Measurements from ENCODE around the gene IGFN1.

IGFN1 gene

GRCh38 chr1:201269281-201269680, 78.7 kb downstream of the IGFN1 start:
- no peaks in the 10 kb centered on the region for H3K4me1 ChIP-seq (ENCODE audit: control insufficient read depth, low read length)
- H3K79me2 ChIP-seq (ENCODE audit: control insufficient read depth, low read length): no peaks in the 10 kb centered on the region
- no peaks in the 10 kb centered on the region for H3K9me3 ChIP-seq (ENCODE audit: control insufficient read depth, insufficient read depth, low read length)
- H3K36me3 ChIP-seq (ENCODE audit: control insufficient read depth, low read length): no peaks in the 10 kb centered on the region
- H3F3A ChIP-seq (ENCODE audit: control insufficient read depth, insufficient read depth): no peaks in the 10 kb centered on the region
- H4K20me1 ChIP-seq (ENCODE audit: control insufficient read depth, insufficient read depth, low read depth, low read length): no peaks in the 10 kb centered on the region
- H3K4me2 ChIP-seq (ENCODE audit: low read length): no peak overlapping the region
- TF ChIP-seq CTCF (IDR thresholded peaks at IDR 0.05; ENCODE audit: low read depth, low read length, poor library complexity, severe bottlenecking) (no peak), EZH2phosphoT487 (IDR thresholded peaks at IDR 0.05; ENCODE audit: borderline replicate concordance, low read length) (no peak)
- no peaks in the 10 kb centered on the region for H3K9me2 ChIP-seq (replicated peaks; ENCODE audit: control insufficient read depth, low read length)
- no peak overlapping the region for H3K4me3 ChIP-seq (ENCODE audit: low read length)
- H3K27me3 ChIP-seq (ENCODE audit: control insufficient read depth, low read length): peaks cover 18% of the 10 kb centered on the region
- H3K27ac ChIP-seq (ENCODE audit: low read depth, low read length): no peak overlapping the region

DNA sequence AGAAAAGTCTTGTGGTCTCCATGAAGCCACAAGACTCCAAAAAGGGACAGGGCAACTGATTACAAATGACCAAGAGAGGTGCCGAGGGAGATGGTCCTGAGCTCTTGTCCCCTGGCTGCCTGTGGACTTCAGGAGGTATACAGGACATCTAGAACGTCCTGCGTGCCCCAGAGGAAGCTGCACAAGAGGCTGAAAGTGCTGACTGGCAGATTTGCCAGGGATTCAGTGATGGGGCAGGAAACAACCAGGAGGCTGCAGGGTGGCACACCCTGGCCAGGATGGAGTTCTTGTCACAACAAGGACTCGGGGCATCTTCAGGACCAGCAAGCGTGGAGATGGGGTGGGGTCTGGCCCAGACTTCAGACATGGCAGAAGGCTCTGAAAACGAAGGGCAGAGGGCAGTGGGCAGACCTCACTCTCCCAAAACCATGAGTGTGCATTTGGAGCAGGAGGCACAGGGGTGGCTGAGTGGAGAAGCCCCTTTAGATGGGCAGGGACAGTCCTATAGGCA, 79.3 kb downstream of the IGFN1 start:
- Histone ChIP-seq H3F3A (ENCODE audit: control insufficient read depth, insufficient read depth) (no peaks in the 10 kb centered on the region), H3K27ac (ENCODE audit: low read depth, low read length) (no peak overlapping the region), H3K27me3 (ENCODE audit: control insufficient read depth, low read length) (peaks cover 18% of the 10 kb centered on the region), H3K4me2 (ENCODE audit: low read length) (no peak overlapping the region), H3K79me2 (ENCODE audit: control insufficient read depth, low read length) (no peaks in the 10 kb centered on the region), H3K4me1 (ENCODE audit: control insufficient read depth, low read length) (no peaks in the 10 kb centered on the region), H4K20me1 (ENCODE audit: control insufficient read depth, insufficient read depth, low read depth, low read length) (no peaks in the 10 kb centered on the region), H3K9me2 (replicated peaks; ENCODE audit: control insufficient read depth, low read length) (no peaks in the 10 kb centered on the region), H3K36me3 (ENCODE audit: control insufficient read depth, low read length) (no peaks in the 10 kb centered on the region), H3K4me3 (ENCODE audit: low read length) (no peak overlapping the region), H3K9me3 (ENCODE audit: control insufficient read depth, insufficient read depth, low read length) (no peaks in the 10 kb centered on the region)
- TF ChIP-seq EZH2phosphoT487 (IDR thresholded peaks at IDR 0.05; ENCODE audit: borderline replicate concordance, low read length): no peak
- TF ChIP-seq CTCF (IDR thresholded peaks at IDR 0.05; ENCODE audit: low read depth, low read length, poor library complexity, severe bottlenecking): no peak

DNA sequence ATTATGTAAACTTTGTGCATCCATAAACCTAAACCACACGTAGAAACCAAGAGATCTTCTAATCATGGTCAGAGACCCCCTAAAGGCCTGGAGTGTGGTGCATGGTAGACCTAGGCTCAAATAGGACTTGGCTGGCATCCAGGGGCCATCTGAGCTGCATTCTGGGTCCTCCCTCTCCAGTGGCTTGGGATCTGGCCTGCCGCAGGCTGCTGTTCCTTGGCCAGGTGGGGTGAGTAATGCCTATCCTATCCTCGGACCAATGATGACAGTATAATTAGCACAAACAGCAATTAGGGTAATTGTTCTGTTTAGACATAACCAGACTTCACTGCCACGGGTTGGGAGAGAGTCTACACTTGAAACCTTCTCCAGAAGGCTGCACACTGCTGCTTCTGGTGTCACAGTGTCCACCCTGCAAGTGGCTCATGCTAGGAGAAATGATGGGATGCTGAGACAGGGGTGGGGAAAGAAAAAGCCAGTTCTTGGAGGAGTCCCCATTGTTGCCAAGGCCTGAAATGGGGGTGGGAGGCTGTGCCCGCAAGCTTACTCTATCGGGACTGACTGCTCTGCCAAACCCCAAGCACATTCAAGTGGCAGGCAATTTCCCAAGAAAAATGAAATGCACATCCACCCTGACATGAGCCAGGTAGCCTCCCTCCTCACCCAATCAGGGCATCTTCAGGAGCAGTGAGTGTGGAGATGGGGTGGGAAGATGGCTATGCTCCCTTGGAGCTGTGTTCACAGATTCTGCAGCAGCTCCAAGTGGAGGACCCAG, 80.2 kb downstream of the IGFN1 start:
- H3K27ac ChIP-seq (ENCODE audit: low read depth, low read length): no peak overlapping the region
- no peaks in the 10 kb centered on the region for H3K4me1 ChIP-seq (ENCODE audit: control insufficient read depth, low read length)
- no peaks in the 10 kb centered on the region for H4K20me1 ChIP-seq (ENCODE audit: control insufficient read depth, insufficient read depth, low read depth, low read length)
- no peaks in the 10 kb centered on the region for H3K79me2 ChIP-seq (ENCODE audit: control insufficient read depth, low read length)
- H3K4me2 ChIP-seq (ENCODE audit: low read length): no peak overlapping the region
- no peak for TF ChIP-seq CTCF (IDR thresholded peaks at IDR 0.05; ENCODE audit: low read depth, low read length, poor library complexity, severe bottlenecking)
- no peak for TF ChIP-seq EZH2phosphoT487 (IDR thresholded peaks at IDR 0.05; ENCODE audit: borderline replicate concordance, low read length)
- no peaks in the 10 kb centered on the region for H3F3A ChIP-seq (ENCODE audit: control insufficient read depth, insufficient read depth)
- H3K9me3 ChIP-seq (ENCODE audit: control insufficient read depth, insufficient read depth, low read length): no peaks in the 10 kb centered on the region
- H3K9me2 ChIP-seq (replicated peaks; ENCODE audit: control insufficient read depth, low read length): no peaks in the 10 kb centered on the region
- no peak overlapping the region for H3K4me3 ChIP-seq (ENCODE audit: low read length)
- H3K27me3 ChIP-seq (ENCODE audit: control insufficient read depth, low read length): peaks cover 16% of the 10 kb centered on the region
- no peaks in the 10 kb centered on the region for H3K36me3 ChIP-seq (ENCODE audit: control insufficient read depth, low read length)
